GM19193 (cell line): Measurements from ENCODE around the gene CLSTN2.

Source experiments
- POLR2A ChIP-seq: IDR thresholded peaks from 4 replicates; pipeline ENCODE4 v1.6.1; 2011; ENCODE audit not compliant: insufficient read depth, insufficient read length; ENCODE audit errors: extremely low read depth

Gene CLSTN2

GRCh38 chr3:140010391-140010790 lies 75.4 kb downstream of the CLSTN2 start:
- no peak for TF ChIP-seq POLR2A

DNA sequence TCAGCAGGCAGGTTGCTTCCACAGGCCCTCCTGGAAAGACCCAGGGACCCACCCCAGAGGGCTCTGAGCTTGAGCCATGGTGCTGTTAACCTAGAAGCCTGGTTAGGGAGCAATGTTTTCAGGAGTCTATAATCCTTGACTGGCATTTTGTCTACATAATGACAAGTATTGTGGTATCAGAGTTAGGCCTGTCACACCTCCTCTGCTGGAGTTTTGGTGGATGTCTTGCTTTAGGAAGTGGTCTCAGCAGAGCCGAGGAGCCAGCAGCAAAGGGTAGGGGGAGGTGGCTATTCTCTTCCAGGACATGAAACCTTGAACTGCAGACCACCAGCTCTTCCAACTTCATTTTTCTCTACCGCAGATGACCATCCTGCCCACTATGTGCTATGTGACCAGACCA lies 76.1 kb downstream of the CLSTN2 start:
- no peak for TF ChIP-seq POLR2A

GRCh38 chr3:140011611-140012277 lies 76.8 kb downstream of the CLSTN2 start:
- no peak for TF ChIP-seq POLR2A

DNA sequence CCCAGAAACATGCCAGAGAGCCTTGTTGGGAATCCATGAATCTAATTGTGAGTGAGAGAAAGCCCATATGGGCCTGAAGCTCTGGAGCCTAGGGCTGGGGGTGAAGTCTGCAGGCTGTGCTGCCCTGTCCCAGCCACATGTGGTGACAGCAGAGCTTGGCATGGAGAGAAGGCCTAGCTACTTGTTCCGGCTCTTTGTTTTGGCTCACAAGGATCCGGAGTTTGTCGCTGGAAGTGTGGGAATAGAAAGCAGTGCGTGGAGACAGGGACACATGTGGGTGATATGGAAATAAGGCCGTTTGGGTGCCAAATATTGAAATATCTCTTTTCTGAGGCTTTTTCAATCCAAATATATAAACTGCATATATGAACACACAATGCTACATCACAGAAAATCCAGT lies 78.2 kb downstream of the CLSTN2 start:
- no peak for TF ChIP-seq POLR2A

GRCh38 chr3:140014831-140015495 lies 80.0 kb downstream of the CLSTN2 start:
- TF ChIP-seq POLR2A, result no peak

DNA sequence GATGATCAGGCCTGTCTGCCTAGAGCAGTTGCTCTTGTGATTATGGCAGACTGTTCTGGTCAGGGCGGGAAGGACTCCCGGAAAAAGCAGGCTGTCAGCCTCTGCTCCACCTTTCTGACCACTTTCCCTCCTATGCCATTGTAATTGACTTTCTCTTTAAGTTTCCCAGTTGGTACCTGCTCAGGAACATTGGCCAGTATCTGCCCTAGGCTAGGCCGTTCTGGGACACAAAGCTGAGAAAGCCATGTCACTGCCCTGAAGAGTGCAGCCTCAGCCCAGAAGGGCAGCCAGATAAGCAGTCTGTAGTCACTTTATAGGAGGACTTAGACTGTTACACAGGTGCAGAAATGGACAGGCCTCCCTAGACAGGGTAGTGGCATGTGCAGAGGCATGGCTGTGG lies 80.8 kb downstream of the CLSTN2 start:
- no peak for TF ChIP-seq POLR2A

DNA sequence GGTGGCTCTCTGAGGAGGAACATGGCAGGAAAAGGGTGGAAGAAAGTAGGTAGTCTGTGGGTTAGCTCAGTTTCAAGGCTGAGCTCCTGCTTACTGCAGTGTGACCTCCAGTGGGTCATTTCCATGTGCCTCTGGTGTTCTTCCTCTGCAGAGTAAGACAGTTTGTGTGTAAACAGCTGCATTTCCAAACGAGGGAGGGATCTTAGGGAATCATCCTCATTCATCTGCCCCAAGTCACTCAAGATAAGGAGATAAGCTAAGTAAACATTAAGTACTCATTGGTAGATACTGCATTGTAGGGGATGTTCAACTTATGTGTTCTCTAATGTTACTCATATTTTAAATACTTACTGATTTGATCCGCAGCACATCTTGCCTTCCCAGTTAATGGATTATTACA lies 83.6 kb downstream of the CLSTN2 start:
- TF ChIP-seq POLR2A, result no peak

DNA sequence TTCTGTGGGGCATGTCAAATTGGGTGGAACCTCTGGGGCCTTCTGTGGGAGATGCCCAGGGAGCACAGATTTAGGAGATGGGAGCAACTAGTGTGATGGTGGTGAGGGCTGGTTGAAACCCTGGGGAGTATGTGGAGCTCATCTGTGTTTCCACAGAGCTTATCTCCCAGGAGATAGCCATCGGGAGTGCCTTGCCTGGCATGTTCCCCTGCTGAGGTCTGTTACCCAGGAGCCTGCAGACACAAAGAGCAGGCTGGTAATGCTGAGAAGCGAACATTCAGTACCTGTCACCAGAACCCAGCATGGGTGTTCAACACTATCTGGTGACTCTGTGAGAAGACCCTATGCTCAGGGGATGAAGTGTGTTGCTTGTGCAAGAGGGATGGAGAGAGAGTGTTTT lies 85.0 kb downstream of the CLSTN2 start:
- no peak for TF ChIP-seq POLR2A

DNA sequence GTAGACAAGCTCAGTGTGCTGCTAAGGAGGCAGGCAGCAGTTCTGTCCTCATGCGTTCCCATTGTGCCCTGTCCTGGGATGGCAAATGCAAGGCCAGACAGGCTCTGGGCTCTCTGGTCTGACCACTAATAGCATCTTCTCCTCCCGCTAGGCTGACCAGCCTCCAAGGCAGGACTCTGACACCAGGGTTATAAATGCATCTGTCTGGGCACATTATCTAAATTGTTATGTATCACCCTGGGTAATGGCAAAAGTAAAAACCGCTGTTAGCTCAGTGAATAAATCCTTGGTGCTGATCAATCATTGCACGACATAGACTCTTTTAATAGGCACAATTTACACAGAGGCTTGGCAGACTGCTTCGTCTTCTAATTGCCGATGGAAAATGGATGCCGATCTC lies 85.6 kb downstream of the CLSTN2 start:
- no peak for TF ChIP-seq POLR2A

GRCh38 chr3:140021269-140021668 lies 86.3 kb downstream of the CLSTN2 start:
- no peak for TF ChIP-seq POLR2A

DNA sequence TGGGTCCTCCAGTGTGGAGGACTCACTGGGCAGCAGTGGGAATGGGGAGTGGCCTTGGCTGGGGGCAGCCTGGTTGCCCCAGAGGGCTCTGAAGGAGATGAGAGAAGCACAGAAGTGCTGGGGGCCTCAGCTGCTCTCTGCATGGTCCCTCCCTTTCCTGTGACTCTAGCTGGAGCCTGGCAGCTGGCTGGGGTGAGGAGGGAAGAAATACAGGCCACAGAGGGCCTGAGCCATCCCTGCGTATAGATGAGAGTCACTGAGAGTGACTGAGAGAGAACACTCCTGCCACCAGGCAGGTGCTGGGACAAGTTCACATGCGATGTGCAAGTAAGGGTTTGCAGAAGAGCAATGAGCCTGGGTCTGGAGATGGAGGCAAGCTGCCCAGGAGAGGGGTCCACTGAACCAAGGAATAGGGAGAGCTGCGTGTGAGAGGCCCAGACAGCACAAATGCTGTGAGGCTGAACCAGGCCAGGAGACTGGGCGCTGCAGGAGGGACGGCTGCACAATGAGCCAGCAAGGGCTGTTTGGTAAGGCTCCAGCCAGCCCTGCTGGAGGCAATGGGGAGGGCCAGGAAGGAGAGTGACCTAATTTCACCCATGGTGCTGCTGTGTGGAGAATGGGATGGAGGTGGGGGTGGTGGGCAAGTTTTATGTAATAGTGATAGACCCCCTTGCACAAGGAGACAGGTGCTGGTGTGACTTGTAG lies 87.2 kb downstream of the CLSTN2 start:
- TF ChIP-seq POLR2A, result no peak

DNA sequence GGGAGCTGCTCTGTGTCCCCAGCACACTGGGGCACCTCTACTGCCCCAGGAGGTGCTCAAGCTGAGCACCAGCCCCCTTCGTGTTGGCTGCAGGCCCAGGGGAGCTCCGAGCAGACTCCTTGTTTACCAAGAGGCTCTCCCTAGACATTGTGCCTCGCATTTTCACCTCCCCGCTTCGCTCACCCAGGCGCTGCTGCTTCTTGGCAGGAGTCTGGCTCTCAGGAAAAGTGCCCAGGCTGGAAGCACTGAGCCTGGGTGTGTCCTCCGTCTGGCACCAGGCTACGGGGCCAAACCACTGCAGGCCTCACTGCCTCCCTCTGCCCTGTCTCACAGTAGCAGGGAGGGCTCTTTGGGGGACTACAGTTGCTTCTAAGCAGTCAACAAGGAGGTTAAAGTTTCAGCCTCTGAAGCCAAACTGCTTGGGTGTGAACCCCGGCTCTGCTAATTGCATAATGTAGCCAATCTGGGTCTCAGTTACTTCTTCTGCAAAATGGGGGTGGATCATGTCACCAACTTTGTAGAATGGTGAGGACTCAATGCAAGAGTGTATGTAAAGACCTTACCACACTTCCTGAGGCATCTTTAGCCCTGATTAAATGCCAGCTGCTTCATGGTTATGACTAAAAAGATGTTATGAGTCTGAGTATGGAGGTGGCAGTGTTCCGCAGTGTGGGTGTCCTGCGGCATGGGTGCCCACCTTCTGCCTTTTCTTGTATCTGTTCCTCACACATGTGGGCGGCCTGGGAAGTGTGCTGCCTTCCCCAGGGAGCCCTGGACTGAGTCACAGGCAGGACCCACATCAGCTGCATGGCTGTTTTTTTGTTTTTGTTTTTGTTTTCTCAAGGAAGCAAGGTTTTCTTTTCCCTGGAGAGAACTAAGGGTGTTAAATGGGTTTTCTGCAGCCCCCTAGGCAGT lies 88.9 kb downstream of the CLSTN2 start:
- no peak for TF ChIP-seq POLR2A

GRCh38 chr3:140031170-140031569 lies 96.2 kb downstream of the CLSTN2 start:
- TF ChIP-seq POLR2A, result no peak

GRCh38 chr3:140034058-140034457 lies 99.1 kb downstream of the CLSTN2 start:
- TF ChIP-seq POLR2A, result no peak

GRCh38 chr3:140035871-140036270 lies 100.9 kb downstream of the CLSTN2 start:
- no peak for TF ChIP-seq POLR2A
